Measurements from ENCODE around the gene PITX2. TPM values are rescaled to one million over a fixed set of nuclear protein-coding genes. Genes with fewer than 3 reads are reported as not detected.

Gene PITX2
- total and polyA plus RNA-seq, 10 of the 15 experiments (the other 5 are each of a cell fraction or from before 2014, with no cell fraction given), result not detected

DNA sequence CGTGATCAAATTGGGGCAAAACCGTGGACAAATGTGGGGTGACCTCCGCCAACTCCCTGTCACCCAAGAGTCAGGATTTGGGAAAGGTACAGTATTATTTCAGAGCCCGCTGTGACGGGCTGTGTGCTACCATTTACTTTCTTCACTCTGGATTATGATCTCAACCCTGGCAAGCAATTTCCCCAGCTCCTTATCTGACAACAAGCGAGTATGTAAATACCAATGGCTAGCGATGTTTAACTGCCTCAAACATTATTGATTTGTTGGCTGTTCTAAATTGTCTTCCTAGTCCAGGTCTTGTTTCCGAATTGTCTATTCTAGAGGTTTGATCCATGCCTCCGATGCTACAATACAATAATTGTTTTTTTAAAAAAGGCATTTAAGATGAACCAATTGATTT lies 17.7 kb upstream of the PITX2 start:
- no peak for ATAC-seq
- Histone ChIP-seq H3K9ac (ENCODE audit: control insufficient read depth, insufficient read depth, low read length) (no peak overlapping the region), H3K27me3 (replicated peaks in 1 of 2; ENCODE audit: control insufficient read depth in 2 of 2, insufficient read depth in 2 of 2, low read length in 1 of 2) (peaks cover 8 to 27% of the 10 kb centered on the region in 2 experiments; a peak in 3 of 4 replicates), H3K36me3 (ENCODE audit: control insufficient read depth in 2 of 2, insufficient read depth in 2 of 2, low read length in 1 of 2) (no peaks in the 10 kb centered on the region), H3K79me2 (ENCODE audit: control insufficient read depth, insufficient read depth, low read length) (no peaks in the 10 kb centered on the region), H4K20me1 (ENCODE audit: control insufficient read depth, insufficient read depth) (no peaks in the 10 kb centered on the region), H3K4me3 (no peak overlapping the region), H3K9me3 (replicated peaks; ENCODE audit: control insufficient read depth, insufficient read depth, low read length) (no peaks in the 10 kb centered on the region), H2AFZ (ENCODE audit: control insufficient read depth, low read depth, low read length) (no peak overlapping the region), H3K4me2 (ENCODE audit: control insufficient read depth, insufficient read depth) (no peak overlapping the region), H3K27ac (ENCODE audit: control insufficient read depth, insufficient read depth) (no peak overlapping the region), H3K4me1 (ENCODE audit: control insufficient read depth, insufficient read depth, low read length) (no peaks in the 10 kb centered on the region)
- FAIRE-seq, result no peak
- no TSS peak for BruUV-seq (replicated peaks)
- ChIA-PET POLR2A (no interaction called here), SMC1A (ENCODE audit: uncharacterized antibody, unreplicated experiment) (interaction anchor here (1.5 kb wide), 1 partner anchor 318 kb away, joined by 4 read pairs; no protein-coding TSS in a partner anchor), RAD21 (ENCODE audit: unreplicated experiment) (no interaction called here), CTCF (interaction anchor here (0.9 kb wide), 1 partner anchor 25 kb away, joined by 4 read pairs; no protein-coding TSS in a partner anchor)
- intact Hi-C loops (cut with micrococcal nuclease; ENCODE audit: unreplicated experiment) (no loop called here), in situ Hi-C loops (cut with MboI) (loop anchor here (25.0 kb wide), 3 partner anchors 647 to 1397 kb away; no protein-coding TSS in a partner anchor)
- 12% methylated on average over 9 of the region's 9 CpGs for WGBS (ENCODE audit: insufficient coverage, insufficient replicate concordance, low lambda C conversion rate, missing lambda C conversion rate)
- no peak for DNase-seq (ENCODE audit: low read depth, low spot score)
- TF ChIP-seq CBX5 (IDR thresholded peaks at IDR 0.05; ENCODE audit: low read depth) (no peak), EED (IDR thresholded peaks at IDR 0.05; ENCODE audit: low read depth) (no peak), STAT1 (conservative IDR thresholded peaks at IDR 0.05) (no peak), CHD2 (IDR thresholded peaks at IDR 0.05; ENCODE audit: borderline replicate concordance, low read depth, low read length) (no peak), STAT3 (IDR thresholded peaks at IDR 0.05; ENCODE audit: low read depth, low read length) (no peak), YBX1 (IDR thresholded peaks at IDR 0.05) (no peak), GABPA (IDR thresholded peaks at IDR 0.05; ENCODE audit: low read depth) (no peak), NRF1 (conservative IDR thresholded peaks at IDR 0.05; ENCODE audit: low read depth, low read length) (no peak), ELK1 (IDR thresholded peaks at IDR 0.05; ENCODE audit: low read depth, low read length) (no peak), BCL11A (IDR thresholded peaks at IDR 0.05; ENCODE audit: low read depth, low read length) (no peak), ZNF592 (IDR thresholded peaks at IDR 0.05) (no peak), PKNOX1 (IDR thresholded peaks at IDR 0.05) (no peak), FOXK2 (IDR thresholded peaks at IDR 0.05) (no peak)
- TF ChIP-seq, protein P1, sequence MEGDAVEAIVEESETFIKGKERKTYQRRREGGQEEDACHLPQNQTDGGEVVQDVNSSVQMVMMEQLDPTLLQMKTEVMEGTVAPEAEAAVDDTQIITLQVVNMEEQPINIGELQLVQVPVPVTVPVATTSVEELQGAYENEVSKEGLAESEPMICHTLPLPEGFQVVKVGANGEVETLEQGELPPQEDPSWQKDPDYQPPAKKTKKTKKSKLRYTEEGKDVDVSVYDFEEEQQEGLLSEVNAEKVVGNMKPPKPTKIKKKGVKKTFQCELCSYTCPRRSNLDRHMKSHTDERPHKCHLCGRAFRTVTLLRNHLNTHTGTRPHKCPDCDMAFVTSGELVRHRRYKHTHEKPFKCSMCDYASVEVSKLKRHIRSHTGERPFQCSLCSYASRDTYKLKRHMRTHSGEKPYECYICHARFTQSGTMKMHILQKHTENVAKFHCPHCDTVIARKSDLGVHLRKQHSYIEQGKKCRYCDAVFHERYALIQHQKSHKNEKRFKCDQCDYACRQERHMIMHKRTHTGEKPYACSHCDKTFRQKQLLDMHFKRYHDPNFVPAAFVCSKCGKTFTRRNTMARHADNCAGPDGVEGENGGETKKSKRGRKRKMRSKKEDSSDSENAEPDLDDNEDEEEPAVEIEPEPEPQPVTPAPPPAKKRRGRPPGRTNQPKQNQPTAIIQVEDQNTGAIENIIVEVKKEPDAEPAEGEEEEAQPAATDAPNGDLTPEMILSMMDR (IDR thresholded peaks at IDR 0.05 in 2 of 3, conservative IDR thresholded peaks at IDR 0.05 in 1 of 3; ENCODE audit: control insufficient read depth in 2 of 3, extremely low read depth in 1 of 3, insufficient read depth in 1 of 3, low read depth in 3 of 3, low read length in 3 of 3), result no peak
